DMS53 treated with DMSO at 0.1 percent for 48 hours (cell line): ENCODE data around the gene PNPO.

Experiments
- DNase-seq: peaks from one replicate; lab custom pipeline; 2025; ENCODE audit not compliant: unreplicated experiment; lab: John Stamatoyannopoulos, UW

Gene PNPO

GRCh38 chr17:47941246-47942095 lies at the start of gene PNPO:
PNPO (plus strand) TSS chr17:47941571; CDS start chr17:47941676, 105 bp downstream.
- DNase-seq = peak; percentile 99

- peak; percentile 25 for DNase-seq
Measured at GRCh38 chr17:47894498-47895346, 46.6 kb upstream of the PNPO start.

DNA sequence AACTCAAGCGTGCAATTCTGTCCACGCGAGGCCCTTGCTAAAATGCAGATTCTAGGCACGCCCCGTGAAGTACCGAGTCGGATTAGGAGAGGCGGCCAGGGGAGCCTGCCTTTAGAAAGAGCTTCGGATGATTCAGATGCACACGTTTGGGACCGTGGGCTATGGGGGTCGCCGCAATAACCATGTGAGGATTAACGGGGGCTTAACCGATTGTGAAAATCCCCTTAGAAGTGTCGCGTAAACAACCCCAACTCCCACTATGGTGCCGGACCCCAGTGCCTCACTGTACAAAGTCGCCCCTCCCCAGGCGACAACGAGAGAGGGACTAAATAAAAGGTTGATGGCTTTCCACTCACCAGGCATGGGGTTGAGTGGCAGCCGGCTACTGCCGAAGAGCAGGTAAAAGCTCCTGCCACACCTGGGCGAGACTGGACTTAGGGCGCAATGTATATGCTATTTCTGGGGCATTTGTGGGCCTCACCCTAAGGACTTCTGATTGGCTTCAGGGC lies 46.0 kb upstream of the PNPO start:
- no peak for DNase-seq

DNA sequence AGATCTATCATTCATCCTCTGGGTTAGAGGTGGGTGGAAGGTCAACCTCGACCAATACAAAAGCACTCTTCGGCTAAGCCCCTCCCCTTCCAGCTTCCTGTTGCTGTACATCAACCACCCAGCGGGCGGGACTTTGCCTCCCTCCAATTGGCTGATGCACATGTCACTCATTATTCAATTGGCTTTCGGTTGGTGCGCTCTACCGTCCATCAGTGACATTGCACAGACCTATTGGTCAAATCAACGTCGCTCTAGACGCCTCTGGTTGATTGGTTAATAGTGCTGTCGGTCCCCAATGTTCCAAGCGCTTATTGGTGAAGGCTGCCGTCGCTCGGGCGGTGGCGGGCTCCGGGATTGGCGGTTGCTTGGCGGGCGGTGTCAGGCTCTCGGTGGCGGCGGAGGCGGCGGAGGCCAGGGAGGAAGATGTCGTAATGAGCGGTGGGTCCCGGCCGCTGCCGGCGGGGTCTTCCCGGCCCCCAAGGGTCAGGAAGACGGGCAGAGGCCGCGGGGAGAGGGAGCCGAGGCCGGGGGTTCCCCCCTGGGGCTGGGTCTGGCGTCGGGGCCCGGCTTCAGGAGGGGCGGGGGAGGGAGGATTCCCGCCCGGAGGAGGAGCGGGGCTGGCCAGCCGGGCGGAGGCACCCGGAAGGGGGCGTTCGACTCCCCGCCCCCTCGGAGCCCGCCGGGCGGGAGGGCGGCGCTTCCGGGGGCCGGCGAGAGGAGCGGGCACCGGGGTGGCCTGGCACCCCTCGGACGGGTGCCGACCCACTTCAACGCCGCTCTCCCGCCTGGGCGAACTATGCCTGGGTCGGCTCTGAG lies 45.3 kb upstream of the PNPO start, which contains the start of gene SP2:
SP2 (plus strand) TSS at position 381 of the 816 bp plus-strand sequence; CDS start at position 432, 51 bp downstream.
- DNase-seq = peak; percentile 100

DNA sequence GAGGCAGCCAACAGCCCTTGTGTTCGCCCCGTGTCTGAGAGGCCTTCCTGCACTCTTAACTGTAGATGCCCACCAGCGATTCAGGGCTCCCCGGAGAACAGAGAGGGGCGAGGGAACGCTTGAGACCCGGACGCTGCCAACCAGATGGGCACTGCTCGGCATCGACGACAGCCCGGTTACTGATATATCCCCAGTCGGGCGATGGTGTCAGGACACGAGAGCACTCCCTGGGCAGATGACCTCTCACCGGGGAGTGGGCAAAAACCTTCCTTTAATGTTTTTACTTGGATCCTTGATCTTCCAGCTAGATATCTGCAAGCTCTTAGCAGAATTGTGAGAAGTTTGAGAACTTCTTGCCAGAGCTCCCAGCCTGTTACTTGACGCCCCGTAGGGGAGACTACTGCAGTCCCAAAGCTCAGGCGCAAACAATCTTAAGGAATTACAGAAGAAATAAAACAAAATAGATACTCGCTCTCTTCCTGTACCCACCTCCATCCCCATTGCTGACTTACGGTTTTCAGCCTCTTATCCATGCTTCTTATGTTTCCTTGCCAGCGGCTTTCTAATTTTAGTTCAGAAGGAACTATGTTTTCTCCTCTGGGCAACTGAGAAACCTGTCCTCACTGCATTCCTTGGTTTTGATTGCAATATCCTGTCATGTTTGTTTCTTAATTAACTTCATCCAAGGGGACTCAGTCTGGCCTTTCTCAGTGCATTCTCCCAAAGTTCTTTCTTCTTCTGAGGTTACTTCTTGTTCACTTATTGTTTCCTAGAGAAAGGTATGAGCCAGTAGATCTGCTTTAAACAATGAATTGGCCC lies 44.5 kb upstream of the PNPO start:
- no peak for DNase-seq

DNA sequence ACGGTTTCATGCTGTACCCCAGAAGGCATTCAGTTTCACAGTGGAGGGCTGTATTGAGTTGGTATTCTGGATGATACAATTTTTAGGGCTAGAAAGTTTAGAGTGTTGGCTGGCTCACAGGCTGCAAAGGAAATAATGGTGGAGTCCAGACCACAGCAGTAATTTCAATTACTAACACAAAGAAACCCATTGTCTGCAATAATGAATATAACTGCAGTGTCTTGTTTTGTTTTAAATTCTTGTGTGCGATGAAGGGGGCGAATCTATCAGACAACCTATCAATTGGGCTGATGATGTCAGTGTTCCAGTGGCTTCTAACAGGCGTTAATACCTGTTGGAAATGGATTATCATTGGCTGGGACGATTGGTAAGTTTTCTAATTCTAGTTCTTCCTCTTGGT lies 43.8 kb upstream of the PNPO start:
- no peak for DNase-seq

GRCh38 chr17:47898241-47898640 lies 43.1 kb upstream of the PNPO start:
- no peak for DNase-seq

- no peak for DNase-seq
Measured at GRCh38 chr17:47899643-47900042, 41.7 kb upstream of the PNPO start.

DNA sequence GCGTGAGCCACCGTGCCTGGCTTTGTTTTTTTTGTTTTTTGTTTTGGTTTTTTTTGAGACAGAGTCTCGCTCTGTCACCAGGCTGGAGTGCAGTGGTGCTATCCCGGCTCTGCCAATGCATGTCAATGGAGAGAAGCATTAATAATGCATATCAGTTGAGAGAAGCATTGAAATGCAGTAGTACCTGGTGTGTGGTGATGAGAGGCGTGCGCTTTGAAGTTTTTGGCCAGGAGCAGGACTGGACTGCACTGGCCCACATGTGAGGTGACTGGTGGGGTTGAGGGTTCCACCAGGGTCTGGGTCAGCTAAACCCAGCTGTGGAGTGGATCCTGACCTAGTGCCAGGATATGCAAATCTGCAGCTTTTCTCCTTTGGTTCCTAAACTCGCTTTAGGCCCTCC lies 39.9 kb upstream of the PNPO start:
- DNase-seq = no peak

- DNase-seq = no peak
Measured at GRCh38 chr17:47902039-47902744, 39.2 kb upstream of the PNPO start.

DNA sequence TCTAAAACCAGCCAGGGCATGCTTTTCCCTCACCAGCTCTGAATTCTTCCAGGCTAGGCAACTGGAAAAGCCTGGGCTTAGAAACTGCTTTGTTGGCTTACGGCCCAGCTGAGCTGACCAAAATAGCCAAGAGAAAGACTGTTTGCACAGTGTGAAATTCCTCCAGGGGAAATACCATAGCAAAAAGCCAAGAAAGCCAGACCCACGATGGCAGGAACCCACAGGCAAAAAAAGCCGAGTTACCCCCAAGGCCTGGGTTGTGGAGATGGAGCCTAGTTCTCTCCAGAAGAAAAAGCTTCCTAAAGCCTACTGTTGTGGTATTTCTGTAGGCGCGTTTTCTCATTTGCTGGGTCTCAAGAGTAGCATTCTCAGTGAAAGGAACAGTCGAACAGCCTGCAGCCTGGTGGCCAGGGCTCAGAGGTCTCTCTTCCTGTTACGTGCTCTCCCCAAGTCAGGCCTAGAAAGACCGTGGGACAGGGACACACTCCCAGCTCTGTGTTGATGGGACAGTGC lies 36.1 kb upstream of the PNPO start:
- no peak for DNase-seq

GRCh38 chr17:47906443-47906842 lies 34.9 kb upstream of the PNPO start:
- DNase-seq = no peak

- no peak for DNase-seq
Measured at GRCh38 chr17:47907932-47908562, 33.3 kb upstream of the PNPO start.

GRCh38 chr17:47913050-47913449 lies 28.3 kb upstream of the PNPO start:
- DNase-seq = no peak

GRCh38 chr17:47914306-47914948 lies 26.9 kb upstream of the PNPO start:
- no peak for DNase-seq

DNA sequence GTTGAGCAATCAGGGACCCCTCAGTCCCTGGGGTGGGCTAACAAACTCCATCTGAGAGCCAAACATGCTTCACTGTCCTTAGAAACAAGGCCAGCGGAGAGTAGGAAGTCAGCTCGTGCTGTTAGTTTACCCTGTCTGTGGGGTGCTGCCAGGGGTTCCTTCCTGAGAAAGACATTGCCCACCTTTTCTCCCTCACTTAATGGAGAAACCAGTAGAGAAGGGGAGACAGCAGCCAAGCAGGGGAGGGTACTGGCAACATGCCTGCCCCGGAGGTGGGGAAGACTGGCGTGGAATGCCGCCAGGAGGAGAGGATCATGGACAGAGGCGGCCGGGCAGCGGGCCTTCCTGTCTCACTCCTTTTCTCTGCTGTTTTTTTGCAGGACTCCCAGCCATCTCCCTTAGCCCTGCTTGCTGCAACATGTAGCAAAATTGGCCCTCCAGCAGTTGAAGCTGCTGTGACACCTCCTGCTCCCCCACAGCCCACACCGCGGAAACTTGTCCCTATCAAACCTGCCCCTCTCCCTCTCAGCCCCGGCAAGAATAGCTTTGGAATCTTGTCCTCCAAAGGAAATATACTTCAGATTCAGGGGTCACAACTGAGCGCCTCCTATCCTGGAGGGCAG lies 25.5 kb upstream of the PNPO start:
- no peak for DNase-seq

GRCh38 chr17:47916489-47917208 lies 24.7 kb upstream of the PNPO start:
- DNase-seq = no peak
